ENCODE results near the gene ZNF766. TPM values are rescaled to one million over a fixed set of nuclear protein-coding genes. Genes with fewer than 3 reads are reported as not detected.

ZNF766 gene
- total and polyA plus RNA-seq, 9 of the 15 experiments (the other 6 are each of a cell fraction or from before 2014, with no cell fraction given) = 6.7 to 23.0 (median 11.2) TPM

- TF ChIP-seq MGA (IDR thresholded peaks at IDR 0.05) (peak; percentile 36; the same call in 1 of the 2 replicates), ATF1 (CRISPR knock-in tag; IDR thresholded peaks at IDR 0.05) (0 out of 2 replicates have a peak, but pooled peaks have one; percentile 21), ATF1 (tag; IDR thresholded peaks at IDR 0.05) (peak; percentile 90), NFIX (CRISPR knock-in tag; IDR thresholded peaks at IDR 0.05; ENCODE audit: low read depth) (no peak), FOXJ3 (CRISPR knock-in tag; IDR thresholded peaks at IDR 0.05) (no peak), E2F5 (CRISPR knock-in tag; IDR thresholded peaks at IDR 0.05) (no peak), GTF3C2 (IDR thresholded peaks at IDR 0.05; ENCODE audit: borderline replicate concordance, extremely low read depth, insufficient read length) (no peak), KLF1 (tag; IDR thresholded peaks at IDR 0.05) (no peak), MLX (CRISPR knock-in tag; conservative IDR thresholded peaks at IDR 0.05) (no peak)
Measured at GRCh38 chr19:52269338-52270261, at the start of gene ZNF766 (continued).
